GM21737 (cell line): Measurements from ENCODE around the gene CHST4.
"Not testable (repeated sequence)": the region's sequence is repeated elsewhere in the genome, so short reads cannot be mapped to it uniquely, and the experiment has no call there.

ENCODE experiments used
- ATAC-seq: cut with Tn5 transposase; IDR thresholded peaks from one replicate; pipeline ENCODE4 v1.9.1; 2021; ENCODE audit warnings: mild to moderate bottlenecking, moderate library complexity; ENCODE audit not compliant: unreplicated experiment

Gene CHST4

DNA sequence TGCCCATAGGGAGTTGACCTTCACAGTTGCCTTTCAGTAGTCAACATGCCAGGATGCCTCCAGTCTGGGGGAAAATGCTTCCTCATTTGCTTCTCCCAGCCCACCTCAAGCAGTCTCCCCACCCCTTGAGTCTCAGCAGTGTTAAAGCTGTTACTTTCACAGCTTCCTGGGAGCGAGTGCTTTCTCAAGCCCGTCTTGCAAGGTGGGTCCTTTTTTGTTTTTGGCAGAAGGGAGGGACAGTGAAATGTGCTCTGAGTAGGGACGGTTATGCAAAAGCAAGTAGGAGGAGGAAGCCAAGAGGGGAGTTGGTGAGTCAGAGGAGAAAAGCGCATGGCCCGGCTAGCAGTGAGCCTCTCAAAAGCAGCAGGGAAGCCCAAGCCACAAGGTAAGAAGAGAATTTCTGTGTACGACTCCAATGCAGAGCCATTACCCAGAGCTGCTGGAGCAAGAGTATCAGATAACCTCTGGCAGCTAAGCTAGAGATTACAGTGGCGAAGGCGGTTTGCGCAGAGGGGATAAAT is at the start of gene CHST4:
CHST4 (plus strand) TSS at position 316 of the 521 bp plus-strand sequence. CDS start 10,252 bp downstream, outside the sequence.
- ATAC-seq: no peak

DNA sequence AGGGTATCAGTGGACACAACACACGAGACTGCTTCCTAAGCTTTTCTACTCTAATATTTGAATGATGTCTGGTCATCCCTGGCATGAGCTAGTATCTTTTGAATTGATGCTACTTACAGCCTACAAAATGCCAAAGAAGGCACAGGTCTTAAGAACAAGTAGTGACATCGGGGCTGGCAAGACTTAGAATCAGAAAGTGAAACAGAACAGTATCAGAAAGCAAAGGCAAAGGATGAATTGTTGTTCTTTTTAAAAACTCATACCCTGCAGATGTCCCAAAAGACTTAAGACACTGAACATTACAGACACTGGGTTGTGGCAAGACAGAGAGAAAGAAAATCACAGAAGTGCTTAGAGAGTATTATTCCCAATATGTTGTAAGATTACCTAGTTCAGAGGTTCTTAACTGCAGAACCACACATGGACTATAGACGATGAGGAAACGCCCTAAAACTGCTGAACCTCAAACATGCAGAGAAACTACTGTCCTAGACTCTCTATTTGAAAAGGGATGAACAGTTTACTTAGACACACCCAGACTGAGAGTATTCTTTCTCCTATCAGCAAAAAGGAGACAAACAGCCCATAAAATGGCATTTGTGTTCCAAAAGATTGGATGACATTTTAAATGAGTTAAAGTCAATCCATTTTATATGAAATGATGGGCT is 49.6 kb upstream of the CHST4 start:
- ATAC-seq: no peak

DNA sequence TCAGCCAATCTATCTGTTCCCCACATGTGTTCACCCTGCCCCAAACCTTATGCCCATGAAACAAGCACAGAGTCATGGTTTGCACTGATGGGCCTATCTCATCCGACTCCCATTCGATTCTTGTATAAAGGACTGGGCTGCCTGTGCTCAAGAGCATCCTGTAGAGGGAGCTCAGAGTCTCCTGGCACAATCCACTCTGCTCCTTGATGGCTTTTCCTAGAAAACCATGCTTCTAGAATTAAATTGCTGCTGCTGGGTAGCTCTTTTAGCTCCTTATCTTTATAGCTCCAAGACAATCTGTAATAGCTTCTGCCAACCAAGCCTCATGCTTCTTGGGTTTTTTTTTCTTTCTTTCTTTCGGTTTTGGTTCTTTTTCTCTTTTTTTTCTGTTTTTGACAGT is 46.8 kb upstream of the CHST4 start:
- no peak for ATAC-seq

DNA sequence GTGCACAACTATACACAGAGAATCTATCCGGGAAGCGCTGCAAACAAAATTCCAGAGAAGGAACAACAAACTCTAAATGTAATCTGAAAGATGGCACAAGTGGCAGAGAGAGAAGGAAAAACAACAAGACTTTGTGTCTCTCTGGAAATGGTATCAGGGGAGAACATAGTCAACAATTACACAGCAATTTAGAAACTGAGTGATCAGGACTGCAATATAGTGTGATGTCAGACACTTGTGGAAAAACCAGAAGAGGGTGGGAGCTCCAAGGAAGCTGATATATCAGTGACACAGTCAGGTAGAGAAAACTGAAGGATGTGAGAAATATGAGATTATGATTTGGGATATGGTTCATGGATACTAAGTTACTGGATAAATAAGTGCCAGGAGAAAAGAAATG is 45.3 kb upstream of the CHST4 start:
- ATAC-seq: no peak

DNA sequence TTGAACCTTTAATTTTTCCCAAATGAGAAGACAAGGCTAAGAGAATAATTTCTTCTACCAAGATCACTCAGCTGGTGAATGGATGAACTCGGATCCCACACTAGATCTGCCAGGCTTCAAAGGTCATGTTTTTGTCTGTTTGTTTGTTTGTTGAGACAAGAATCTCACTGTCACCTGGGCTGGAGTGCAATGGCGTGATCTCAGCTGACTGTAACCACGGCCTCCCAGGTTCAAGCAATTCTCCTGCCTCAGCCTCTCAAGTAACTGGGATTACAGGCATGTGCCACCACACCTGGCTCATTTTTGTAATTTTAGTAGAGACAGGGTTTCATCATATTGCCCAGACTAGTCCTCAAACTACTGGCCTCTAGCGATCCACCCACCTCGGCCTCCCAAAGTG is 43.7 kb upstream of the CHST4 start:
- ATAC-seq: no peak

DNA sequence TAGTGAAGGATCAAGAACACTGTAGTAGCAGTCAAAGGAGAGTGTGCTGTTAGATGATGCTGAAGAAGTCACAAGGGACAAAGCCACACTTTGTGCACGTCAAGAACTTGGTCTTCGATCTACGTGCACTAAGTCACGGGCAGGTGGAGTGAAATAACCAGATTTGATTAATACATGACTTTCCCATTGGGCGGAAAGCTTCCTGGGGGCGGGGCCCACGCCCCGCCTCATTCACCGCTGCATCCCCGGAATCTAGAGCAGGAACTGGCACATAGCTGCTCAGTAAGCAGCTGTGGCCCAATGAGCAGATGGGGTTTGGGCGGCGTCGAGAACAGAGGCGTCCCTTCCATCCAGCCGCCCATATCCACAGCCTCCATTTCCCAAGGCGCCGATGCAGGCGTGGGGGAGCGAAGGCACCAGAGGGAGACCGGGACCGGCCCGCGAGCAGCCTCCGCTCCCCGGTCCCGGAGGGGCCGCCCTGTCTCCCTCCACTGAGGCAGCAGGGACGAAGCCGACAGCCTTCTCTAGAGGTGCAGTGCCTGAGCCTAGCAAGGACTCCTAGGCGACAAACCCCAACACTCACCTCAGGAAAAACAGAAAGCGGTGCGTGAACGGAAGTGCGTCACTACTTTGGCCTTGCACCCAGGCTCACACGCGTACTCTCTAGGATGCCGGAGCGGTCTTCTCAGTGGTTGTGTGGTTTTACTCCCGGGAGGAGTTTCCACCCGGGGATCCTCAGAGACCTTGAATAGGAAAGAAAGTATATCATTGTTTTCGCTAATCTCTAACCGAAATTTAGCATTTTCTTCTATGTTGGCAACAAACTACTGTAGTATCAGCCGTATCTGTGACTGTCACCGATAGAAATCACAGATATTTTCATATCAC is 42.0 kb upstream of the CHST4 start:
- ATAC-seq: peak; percentile 86

DNA sequence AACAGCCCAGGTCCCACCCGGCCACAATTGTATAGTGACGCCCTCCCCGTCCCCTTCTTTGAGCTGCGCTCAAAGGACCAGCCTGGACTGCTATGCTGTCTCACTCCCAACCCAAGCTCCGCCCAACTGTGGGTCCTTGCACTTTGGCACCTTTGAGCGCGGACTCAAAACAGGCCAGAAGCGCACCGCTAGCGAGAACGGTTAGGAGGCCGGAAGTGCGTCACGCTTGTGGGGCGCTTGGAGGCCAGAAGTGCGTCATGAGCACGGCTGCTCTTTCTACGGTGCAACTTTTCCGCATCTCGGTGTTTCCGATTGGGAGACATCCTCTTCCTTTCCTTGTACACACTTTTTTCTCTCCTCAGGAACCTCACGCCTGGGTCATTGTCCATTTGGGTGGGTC is 37.1 kb upstream of the CHST4 start, which contains the start of gene ZNF19:
ZNF19 (minus strand) TSS at position 203 of the 400 bp plus-strand sequence. CDS start 7,210 bp downstream, outside the sequence.
- ATAC-seq: no peak

DNA sequence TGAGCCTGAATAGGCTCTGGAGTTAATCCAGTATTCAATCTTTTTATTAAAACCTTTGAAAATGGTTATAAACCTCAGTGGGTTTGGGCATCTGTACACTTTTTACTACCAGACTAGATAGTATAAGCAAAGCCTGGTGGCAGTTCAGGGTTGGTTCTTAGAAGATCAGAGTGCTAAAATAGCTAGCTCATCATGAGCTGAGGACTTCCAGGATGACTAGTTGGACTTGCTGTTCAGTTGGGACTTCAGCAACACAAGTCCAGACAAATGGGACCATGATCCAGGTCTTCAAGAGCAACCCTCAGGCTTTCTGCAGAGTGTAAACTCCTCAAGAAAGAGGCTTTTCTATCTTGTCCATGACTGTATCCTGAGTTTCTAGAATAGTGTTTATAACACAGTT is 35.9 kb upstream of the CHST4 start:
- ATAC-seq: no peak

DNA sequence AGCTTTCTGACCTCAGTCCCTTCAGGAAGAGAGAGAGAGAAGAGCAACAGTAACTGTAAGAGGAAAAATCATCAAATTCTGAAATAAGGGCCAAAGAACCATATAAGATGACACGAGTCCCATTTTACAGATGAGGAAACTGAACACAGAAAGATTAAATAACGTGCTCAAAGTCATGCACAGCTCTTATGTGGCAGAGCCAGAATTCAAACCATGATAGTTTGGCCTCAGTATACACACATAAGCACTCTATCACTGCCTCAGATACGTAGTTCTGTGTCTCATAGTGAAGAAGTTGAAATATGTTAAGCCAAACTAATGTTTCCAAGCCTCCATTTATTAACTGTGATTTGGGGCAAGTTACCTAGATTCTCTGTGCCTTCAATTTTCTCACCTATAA is 35.2 kb upstream of the CHST4 start:
- ATAC-seq: no peak

DNA sequence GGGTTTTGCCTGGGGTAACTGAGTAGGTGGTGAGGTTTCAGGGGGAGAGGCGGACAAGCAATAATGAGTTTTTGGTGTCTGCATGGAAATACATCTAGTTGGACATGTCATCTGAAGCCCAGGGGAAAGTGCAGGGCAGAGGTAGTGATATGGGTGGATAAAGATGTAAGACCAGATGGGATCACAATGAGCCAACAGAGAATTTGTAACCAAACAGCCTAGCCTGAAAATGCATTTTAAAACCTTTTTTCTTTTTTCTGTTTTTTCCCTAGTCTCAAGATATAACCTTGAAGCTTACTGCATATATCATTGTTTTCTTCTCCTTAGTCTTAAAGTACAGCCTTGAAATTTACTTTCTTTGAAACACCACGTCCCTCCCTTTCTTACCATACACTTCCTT is 33.4 kb upstream of the CHST4 start:
- ATAC-seq: no peak

DNA sequence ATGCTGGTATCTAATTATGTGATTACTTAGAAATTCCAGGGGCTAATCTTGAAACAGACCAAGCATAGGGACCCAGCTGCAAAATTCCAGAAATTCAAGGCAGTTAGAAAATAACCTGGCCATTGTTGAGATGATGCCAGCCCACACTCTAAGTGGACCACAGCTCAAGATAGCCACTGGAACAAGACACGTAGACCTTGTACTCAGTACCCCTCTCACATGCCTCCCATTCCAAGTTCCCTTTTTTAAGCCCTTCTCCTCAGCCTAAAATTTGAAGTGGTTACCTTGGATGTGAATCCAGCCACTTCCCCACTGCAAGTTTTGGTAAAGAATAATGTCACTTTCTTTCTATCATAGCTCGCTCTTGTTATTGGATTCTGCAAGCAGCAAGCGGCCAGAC is 33.0 kb upstream of the CHST4 start:
- no peak for ATAC-seq

DNA sequence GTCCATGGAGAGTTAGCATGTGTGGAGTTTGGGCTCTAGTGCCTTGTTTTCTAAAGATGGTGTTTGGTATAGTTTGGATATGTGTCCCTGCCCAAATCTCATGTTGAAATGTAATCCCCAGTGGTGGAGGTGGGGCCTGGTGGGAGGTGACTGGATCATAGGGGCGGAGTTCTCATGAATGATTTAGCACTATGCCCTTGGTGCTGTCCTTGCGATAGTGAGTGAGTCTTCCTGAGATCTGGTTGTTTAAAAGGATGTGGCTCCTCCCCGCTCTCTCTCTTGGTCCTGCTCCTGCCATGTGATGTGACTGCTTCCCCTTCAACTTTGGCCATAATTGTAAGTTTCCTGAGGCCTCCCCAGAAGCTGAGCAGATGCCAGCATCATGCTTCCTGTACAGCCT is 28.2 kb upstream of the CHST4 start:
- no peak for ATAC-seq

DNA sequence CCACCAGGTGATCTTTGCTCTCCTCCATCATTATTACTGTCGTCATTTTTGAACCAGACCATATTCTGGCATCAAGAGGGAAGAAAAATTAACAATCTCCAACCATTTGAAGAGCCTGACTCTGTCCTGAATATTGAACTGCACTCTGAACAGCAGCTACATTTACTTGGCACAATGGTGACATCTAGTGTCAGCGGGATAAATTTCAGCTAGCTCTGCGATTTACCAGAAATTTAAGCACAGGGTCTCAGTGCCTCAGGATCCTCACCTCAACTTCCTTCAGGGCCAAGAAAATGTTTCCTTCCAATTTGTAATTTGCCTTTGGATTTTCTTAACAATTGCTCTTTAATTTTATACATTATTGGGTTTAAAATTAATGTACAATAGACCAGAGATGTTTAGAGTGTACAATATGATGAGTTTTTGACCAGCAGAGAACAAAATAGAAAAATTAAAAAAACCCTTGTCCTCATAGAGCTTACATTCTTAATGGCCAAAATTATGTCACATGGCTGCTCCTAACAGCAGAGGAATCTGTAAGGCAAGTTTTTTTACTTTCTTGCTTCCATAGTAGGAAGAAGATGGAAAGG is 26.4 kb upstream of the CHST4 start:
- ATAC-seq: no peak

DNA sequence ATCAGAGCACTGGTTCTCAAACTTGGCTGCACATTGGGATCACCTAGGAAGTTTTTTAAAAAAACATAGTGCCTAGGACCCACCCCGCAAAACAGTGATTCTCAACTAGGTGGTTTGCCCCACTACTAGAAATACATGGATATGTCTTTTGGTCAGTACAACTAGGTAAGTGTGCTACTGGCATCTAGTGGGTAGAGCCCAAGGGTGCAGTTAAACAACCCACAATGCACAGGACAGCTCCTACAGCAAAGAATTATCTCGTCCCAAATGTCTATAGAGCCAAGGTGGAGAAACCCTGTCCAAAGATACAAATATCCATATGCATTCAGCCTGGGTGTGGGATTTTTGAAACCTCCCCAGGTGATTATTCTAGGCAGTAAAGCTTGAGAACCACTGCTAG is 25.3 kb upstream of the CHST4 start:
- no peak for ATAC-seq

DNA sequence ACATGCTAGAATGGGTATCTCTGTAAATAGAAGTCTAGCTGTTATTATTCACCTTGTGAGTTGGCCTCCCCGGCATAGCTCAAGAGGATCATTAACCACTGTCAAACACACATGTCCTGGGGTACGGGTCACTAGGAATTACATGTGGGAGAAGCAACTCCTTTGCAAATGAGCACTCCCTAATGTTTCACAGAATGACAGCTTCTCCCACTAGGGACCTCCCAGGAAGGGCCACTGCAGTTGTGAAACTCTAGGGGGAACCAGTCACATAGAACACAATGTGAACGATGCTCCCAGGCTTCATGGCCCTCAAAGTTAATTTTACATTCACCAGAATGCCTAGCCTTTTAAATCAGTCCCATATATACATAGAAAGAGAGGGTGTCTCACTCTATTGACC is 24.7 kb upstream of the CHST4 start:
- no peak for ATAC-seq

DNA sequence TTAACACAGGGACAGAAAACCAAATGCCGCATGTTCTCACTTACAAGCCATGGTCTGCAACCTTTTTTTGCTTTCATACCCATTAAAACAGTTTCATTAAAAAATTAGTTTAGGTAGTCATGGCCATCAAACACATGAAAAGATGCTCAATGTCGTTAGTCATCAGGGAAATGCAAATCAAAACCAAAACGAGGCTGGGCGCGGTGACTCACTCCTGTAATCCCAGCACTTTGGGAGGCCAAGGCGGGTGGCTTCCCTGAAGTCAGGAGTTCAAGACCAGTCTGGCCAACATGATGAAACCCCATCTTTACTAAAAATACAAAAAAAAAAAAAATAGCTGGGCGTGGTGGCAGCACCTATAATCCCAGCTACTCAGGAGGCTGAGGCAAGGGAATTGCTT is 22.2 kb upstream of the CHST4 start:
- ATAC-seq: not testable (repeated sequence)

DNA sequence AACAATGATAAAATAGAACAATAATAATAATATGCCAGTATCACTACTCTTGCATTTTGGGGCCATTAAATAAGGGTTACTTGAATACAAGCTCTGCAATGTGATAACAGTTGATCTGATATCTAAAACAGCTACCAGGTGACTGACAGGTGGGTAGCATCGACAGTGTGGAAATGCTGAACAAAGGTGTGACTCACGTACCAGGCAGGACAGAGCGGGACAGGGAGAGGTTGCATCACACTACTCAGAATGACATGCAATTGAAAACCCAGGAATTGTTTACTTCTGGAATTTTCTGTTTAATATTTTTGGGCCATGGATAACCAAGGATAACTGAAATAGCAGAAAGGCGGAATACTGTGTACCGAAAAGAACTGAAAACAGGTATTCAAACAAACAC is 21.3 kb upstream of the CHST4 start:
- no peak for ATAC-seq

DNA sequence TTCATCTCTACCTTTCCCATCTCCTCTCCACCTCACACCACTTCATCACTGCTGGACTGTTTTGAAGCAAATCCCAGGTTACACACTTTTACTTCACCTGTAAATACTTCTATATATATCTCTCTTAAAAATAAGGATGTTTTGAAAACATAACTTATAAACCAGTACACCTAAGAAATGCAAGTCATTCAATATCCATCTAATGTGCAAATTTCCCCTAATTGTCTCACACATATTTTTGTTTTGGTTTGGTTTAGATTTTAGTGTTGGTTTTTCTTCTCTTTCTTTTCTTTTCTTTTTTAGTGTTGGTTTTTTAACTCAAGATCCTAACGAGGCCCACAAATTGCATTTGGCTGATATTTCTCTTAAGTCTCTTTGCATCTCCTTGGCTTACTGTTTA is 19.2 kb upstream of the CHST4 start:
- no peak for ATAC-seq

DNA sequence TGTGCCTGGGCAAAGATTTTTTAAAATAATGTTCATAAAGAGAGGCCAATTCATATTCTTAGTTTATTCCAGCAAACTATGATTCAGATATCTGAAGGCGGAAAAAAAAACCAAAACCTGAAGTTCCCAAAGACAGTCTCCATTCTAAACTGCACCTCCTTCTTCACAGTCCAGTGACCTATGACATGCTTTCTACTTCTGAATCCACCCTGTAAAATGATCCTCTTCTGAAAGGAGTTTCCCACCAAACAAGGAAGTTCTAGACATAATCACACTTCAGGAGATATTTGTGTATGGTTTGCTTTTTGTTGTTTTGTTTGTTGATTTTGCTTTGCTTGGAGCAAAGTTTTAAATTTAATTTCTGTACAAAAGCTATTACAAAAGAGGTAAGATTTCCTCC is 12.9 kb upstream of the CHST4 start:
- ATAC-seq: no peak

DNA sequence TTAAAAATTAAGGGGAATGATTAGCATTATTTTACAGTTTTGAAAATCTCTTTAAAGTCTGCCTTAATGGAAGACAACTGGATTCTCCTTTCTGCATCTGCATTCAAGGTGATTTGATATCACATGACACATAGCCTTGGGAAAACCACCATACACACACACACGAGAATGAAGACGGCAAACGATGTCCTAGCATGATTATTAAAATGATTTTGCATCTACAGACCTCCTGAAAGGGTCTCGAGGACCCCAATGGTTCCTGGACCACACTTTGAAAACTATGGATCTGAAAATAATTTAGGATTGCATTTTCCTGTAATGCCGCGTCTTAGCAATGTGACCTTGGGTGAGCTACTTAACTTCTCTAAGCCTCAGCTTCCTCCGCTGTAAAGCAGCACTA is 11.8 kb upstream of the CHST4 start:
- no peak for ATAC-seq

DNA sequence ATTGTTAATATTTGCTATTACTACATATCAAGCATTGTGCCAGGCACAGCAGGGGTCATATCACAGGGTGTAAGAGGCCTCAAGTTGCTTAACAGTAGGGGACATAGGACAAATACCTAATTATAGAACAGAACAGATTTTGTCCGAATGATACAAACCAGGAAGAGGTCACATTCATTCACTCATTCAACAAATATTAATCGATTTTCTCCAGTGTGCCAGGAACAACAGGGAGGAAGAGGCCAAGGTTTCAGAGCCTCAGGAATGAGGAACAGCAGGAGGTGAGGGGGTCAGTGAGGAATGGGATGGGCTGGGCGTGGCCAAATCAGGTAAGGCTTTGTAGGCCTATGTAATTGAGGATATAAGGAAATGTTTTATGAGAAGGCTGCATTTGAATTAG is 11.2 kb upstream of the CHST4 start:
- ATAC-seq: no peak

DNA sequence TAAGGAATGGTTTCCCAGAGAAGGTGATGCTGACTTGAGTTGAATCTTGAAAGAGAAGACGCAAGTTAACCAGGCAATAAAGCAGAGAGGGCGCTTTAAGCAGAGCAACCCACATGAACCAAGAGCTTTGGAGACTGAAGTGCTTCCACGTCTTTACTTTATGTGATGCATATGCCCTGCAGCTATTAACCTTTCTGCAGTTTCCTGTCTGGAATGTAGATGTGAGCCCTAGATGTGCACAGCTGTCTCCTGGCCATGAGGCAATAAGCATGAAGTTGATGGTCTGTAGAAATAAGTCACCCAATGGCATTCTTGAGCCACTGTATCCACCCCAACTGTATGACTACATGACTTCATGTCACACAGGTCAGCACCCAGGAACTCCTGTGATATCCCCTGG is 5.7 kb upstream of the CHST4 start:
- ATAC-seq: no peak
